GM23338 (cell line): ENCODE results near the gene YJEFN3. TPM values are rescaled to one million over a fixed set of nuclear protein-coding genes. Genes with fewer than 3 reads are reported as not detected.

Source experiments
- ATAC-seq: fragments of 200-7000 bp; cut with Tn5 transposase; 3 replicates; pipeline ENCODE4 v1.9.1; 2020
- DNase-seq: peaks from one replicate; pipeline ENCODE4 v3.0.0-alpha.2; 2015; ENCODE audit warnings: low spot score
- H2AFZ ChIP-seq: fragments of 200-600 bp; sonication (generic); 2 replicates; pipeline ENCODE4 v1.8.0; 2016; ENCODE audit warnings: antibody characterized with exemption, mild to moderate bottlenecking, moderate library complexity
- H3F3A ChIP-seq: fragments of 200-600 bp; sonication (generic); replicated peaks from 2 replicates; pipeline ENCODE4 v1.8.0; 2017; ENCODE audit warnings: antibody characterized with exemption, mixed run types, low read depth
- H3K27ac ChIP-seq: fragments of 200-600 bp; sonication (generic); 2 replicates; pipeline ENCODE4 v1.6.1; 2016; ENCODE audit warnings: low read depth
- H3K27me3 ChIP-seq: fragments of 200-600 bp; sonication (generic); 2 replicates; pipeline ENCODE4 v1.8.0; 2016; ENCODE audit warnings: mild to moderate bottlenecking, mixed run types, moderate library complexity; ENCODE audit not compliant: insufficient read depth
- H3K36me3 ChIP-seq: fragments of 200-600 bp; sonication (generic); 2 replicates; pipeline ENCODE4 v1.8.0; 2016; ENCODE audit warnings: mild to moderate bottlenecking; ENCODE audit not compliant: insufficient read depth
- H3K4me1 ChIP-seq: fragments of 200-600 bp; sonication (generic); 2 replicates; pipeline ENCODE4 v1.8.0; 2016; ENCODE audit warnings: mild to moderate bottlenecking, moderate library complexity; ENCODE audit not compliant: insufficient read depth
- H3K4me2 ChIP-seq: fragments of 200-600 bp; sonication (generic); 2 replicates; pipeline ENCODE4 v1.7.1; 2017; ENCODE audit warnings: mixed run types
- H3K4me3 ChIP-seq: fragments of 200-600 bp; sonication (generic); 2 replicates; pipeline ENCODE4 v1.6.1; 2016; ENCODE audit warnings: mixed run types
- H3K79me2 ChIP-seq: fragments of 200-600 bp; sonication (generic); replicated peaks from 2 replicates; pipeline ENCODE4 v1.8.0; 2017; ENCODE audit warnings: mild to moderate bottlenecking; ENCODE audit not compliant: insufficient read depth
- H3K9me2 ChIP-seq: fragments of 200-600 bp; sonication (generic); 2 replicates; pipeline ENCODE4 v1.8.0; 2017; ENCODE audit not compliant: insufficient read depth
- H4K20me1 ChIP-seq: fragments of 200-600 bp; sonication (generic); replicated peaks from 2 replicates; pipeline ENCODE4 v1.8.0; 2017; ENCODE audit warnings: mild to moderate bottlenecking; ENCODE audit not compliant: insufficient read depth
- H3K27ac Mint-ChIP-seq: 2 replicates; pipeline ENCODE4 v1.8.0; 2020; ENCODE audit warnings: inconsistent platforms, mild to moderate bottlenecking, moderate library complexity, mixed read lengths
- H3K27me3 Mint-ChIP-seq: 3 replicates; pipeline ENCODE4 v1.8.0; 2022; ENCODE audit warnings: low read depth, mild to moderate bottlenecking, moderate library complexity, mixed read lengths, inconsistent platforms; ENCODE audit not compliant: insufficient read depth, poor library complexity
- H3K36me3 Mint-ChIP-seq: 3 replicates; pipeline ENCODE4 v1.8.0; 2021; ENCODE audit warnings: low read depth, mild to moderate bottlenecking, inconsistent platforms, moderate library complexity, mixed read lengths
- H3K4me1 Mint-ChIP-seq: 3 replicates; pipeline ENCODE4 v1.8.0; 2020; ENCODE audit warnings: mild to moderate bottlenecking, inconsistent platforms, mixed read lengths
- H3K4me3 Mint-ChIP-seq: 3 replicates; pipeline ENCODE4 v1.8.0; 2021; ENCODE audit warnings: moderate library complexity, mild to moderate bottlenecking, inconsistent platforms, mixed read lengths
- H3K9me3 Mint-ChIP-seq: 3 replicates; pipeline ENCODE4 v1.8.0; 2020; ENCODE audit warnings: moderate library complexity, mild to moderate bottlenecking, inconsistent platforms, mixed read lengths
- EZH2 ChIP-seq: fragments of 200-600 bp; sonication (generic); IDR thresholded peaks from one replicate; pipeline ENCODE4 v1.8.0; 2017; ENCODE audit warnings: antibody characterized with exemption, mild to moderate bottlenecking, low read depth; ENCODE audit not compliant: unreplicated experiment
- STAT1 ChIP-seq: IDR thresholded peaks from one replicate; pipeline ENCODE4 v1.6.1; 2016; ENCODE audit warnings: antibody characterized with exemption; ENCODE audit not compliant: unreplicated experiment
- ZNF331 ChIP-seq: fragments of 250-450 bp; sonication (Bioruptor Pico); IDR thresholded peaks from 2 replicates; pipeline ENCODE4 v1.5.0; 2020; ENCODE audit warnings: low read depth, mild to moderate bottlenecking, moderate library complexity
- polyA plus RNA-seq: library from polyadenylated mRNA; unstranded; fragments of >200 nt; fragmentation: Nextera tagmentation; extraction: Ambion mirVana; gene quantifications from 2 replicates; pipeline ENCODE4 v1.2.1, GENCODE V29; 2016
- total RNA-seq: library from RNA; depleted of rRNA; stranded (reverse); fragments of >200 nt; shearing (Covaris generic); gene quantifications from 2 replicates; pipeline ENCODE4 v1.2.3, GENCODE V29; 2014
- TF ChIP-seq, protein P1 (sequence below): fragments of 250-450 bp; sonication (Bioruptor Pico); IDR thresholded peaks from 2 replicates; pipeline ENCODE4 v1.5.0; 2020; ENCODE audit warnings: mild to moderate bottlenecking, moderate library complexity
- TF ChIP-seq, protein P2 (sequence below): IDR thresholded peaks from one replicate; pipeline ENCODE4 v1.6.1; 2018; ENCODE audit warnings: antibody characterized with exemption; ENCODE audit not compliant: unreplicated experiment
- TF ChIP-seq, protein P3 (sequence below), 2 experiments: fragments of 200-600 bp in 1 of 2; sonication (generic) in 1 of 2; conservative IDR thresholded peaks; 2 replicates each; pipeline versions ENCODE4 v1.5.1 to v1.6.1; 2016 to 2017; ENCODE audit warnings: antibody characterized with exemption in 2 of 2, low read depth in 2 of 2, mild to moderate bottlenecking in 2 of 2, moderate library complexity in 1 of 2

Gene YJEFN3
- total and polyA plus RNA-seq, 2 experiments from 2014 or later: 3.5 to 6.5 TPM

DNA sequence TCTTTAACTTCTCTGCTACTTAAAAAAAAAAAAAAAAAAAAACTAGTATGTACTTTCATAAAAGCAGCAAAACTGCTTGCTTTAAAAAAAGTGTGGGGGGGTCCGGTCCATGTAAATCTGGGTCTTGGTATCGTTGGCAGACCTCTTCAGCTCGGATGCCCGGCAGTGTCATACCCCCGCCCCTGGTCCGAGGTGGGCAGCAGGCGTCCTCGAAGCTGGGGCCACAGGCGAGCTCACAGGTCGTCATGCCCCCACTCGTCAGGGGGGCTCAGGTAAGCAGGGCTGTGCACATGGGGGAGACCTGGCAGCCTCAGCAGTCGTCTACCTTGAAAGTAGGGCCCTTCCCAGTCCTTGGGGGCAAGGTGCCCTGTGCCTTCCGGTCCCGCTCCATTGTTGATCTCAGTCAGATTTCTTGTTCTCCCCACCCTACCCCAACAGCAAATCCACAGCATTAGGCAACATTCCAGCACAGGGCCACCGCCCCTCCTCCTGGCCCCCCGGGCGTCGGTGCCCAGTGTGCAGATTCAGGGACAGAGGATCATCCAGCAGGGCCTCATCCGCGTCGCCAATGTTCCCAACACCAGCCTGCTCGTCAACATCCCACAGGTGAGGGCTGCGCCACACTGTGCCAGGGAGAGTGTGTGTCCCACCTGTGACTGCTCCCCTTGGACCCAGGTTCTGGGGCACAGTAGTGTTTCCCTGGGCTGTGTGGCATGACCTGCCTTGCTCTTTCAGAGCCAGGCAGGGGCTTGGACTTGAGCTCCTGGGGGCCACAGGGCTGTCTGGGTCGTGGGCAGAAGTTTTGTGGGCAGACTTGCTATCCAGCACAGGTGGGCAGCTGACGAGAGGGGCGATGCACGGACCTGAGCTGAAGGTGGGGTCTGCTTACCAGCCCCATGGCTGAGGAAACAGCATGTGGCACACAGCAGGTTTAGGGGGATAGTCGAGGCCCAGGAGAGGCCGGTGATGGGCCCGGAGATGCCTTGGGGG is 32.8 kb upstream of the YJEFN3 start:
- peaks cover 22% of the 10 kb centered on the region for H4K20me1 ChIP-seq
- DNase-seq (no peak), ATAC-seq (no peak)
- H3K36me3 Mint-ChIP-seq: peaks cover 74% of the 10 kb centered on the region
- no peak overlapping the region for H3K4me3 Mint-ChIP-seq
- 0 out of 2 replicates have a peak, but pooled peaks cover 3% of the 10 kb centered on the region for H3F3A ChIP-seq
- H3K79me2 ChIP-seq: peaks cover 23% of the 10 kb centered on the region
- no peak overlapping the region for H3K27ac Mint-ChIP-seq
- no peak overlapping the region for H3K4me2 ChIP-seq
- no peaks in the 10 kb centered on the region for H3K9me3 Mint-ChIP-seq
- no peaks in the 10 kb centered on the region for H3K4me1 Mint-ChIP-seq
- no peaks in the 10 kb centered on the region for H3K27me3 ChIP-seq
- H3K4me3 ChIP-seq: no peak overlapping the region
- TF ChIP-seq STAT1 (no peak), ZNF331 (CRISPR knock-in tag) (no peak), EZH2 (no peak)
- TF ChIP-seq, protein P1, sequence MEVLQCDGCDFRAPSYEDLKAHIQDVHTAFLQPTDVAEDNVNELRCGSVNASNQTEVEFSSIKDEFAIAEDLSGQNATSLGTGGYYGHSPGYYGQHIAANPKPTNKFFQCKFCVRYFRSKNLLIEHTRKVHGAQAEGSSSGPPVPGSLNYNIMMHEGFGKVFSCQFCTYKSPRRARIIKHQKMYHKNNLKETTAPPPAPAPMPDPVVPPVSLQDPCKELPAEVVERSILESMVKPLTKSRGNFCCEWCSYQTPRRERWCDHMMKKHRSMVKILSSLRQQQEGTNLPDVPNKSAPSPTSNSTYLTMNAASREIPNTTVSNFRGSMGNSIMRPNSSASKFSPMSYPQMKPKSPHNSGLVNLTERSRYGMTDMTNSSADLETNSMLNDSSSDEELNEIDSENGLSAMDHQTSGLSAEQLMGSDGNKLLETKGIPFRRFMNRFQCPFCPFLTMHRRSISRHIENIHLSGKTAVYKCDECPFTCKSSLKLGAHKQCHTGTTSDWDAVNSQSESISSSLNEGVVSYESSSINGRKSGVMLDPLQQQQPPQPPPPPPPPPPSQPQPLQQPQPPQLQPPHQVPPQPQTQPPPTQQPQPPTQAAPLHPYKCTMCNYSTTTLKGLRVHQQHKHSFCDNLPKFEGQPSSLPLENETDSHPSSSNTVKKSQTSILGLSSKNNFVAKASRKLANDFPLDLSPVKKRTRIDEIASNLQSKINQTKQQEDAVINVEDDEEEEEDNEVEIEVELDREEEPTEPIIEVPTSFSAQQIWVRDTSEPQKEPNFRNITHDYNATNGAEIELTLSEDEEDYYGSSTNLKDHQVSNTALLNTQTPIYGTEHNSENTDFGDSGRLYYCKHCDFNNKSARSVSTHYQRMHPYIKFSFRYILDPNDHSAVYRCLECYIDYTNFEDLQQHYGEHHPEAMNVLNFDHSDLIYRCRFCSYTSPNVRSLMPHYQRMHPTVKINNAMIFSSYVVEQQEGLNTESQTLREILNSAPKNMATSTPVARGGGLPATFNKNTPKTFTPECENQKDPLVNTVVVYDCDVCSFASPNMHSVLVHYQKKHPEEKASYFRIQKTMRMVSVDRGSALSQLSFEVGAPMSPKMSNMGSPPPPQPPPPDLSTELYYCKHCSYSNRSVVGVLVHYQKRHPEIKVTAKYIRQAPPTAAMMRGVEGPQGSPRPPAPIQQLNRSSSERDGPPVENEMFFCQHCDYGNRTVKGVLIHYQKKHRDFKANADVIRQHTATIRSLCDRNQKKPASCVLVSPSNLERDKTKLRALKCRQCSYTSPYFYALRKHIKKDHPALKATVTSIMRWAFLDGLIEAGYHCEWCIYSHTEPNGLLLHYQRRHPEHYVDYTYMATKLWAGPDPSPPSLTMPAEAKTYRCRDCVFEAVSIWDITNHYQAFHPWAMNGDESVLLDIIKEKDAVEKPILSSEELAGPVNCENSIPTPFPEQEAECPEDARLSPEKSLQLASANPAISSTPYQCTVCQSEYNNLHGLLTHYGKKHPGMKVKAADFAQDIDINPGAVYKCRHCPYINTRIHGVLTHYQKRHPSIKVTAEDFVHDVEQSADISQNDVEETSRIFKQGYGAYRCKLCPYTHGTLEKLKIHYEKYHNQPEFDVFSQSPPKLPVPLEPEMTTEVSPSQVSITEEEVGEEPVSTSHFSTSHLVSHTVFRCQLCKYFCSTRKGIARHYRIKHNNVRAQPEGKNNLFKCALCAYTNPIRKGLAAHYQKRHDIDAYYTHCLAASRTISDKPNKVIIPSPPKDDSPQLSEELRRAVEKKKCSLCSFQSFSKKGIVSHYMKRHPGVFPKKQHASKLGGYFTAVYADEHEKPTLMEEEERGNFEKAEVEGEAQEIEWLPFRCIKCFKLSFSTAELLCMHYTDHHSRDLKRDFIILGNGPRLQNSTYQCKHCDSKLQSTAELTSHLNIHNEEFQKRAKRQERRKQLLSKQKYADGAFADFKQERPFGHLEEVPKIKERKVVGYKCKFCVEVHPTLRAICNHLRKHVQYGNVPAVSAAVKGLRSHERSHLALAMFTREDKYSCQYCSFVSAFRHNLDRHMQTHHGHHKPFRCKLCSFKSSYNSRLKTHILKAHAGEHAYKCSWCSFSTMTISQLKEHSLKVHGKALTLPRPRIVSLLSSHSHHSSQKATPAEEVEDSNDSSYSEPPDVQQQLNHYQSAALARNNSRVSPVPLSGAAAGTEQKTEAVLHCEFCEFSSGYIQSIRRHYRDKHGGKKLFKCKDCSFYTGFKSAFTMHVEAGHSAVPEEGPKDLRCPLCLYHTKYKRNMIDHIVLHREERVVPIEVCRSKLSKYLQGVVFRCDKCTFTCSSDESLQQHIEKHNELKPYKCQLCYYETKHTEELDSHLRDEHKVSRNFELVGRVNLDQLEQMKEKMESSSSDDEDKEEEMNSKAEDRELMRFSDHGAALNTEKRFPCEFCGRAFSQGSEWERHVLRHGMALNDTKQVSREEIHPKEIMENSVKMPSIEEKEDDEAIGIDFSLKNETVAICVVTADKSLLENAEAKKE: no peak
- TF ChIP-seq, protein P2, sequence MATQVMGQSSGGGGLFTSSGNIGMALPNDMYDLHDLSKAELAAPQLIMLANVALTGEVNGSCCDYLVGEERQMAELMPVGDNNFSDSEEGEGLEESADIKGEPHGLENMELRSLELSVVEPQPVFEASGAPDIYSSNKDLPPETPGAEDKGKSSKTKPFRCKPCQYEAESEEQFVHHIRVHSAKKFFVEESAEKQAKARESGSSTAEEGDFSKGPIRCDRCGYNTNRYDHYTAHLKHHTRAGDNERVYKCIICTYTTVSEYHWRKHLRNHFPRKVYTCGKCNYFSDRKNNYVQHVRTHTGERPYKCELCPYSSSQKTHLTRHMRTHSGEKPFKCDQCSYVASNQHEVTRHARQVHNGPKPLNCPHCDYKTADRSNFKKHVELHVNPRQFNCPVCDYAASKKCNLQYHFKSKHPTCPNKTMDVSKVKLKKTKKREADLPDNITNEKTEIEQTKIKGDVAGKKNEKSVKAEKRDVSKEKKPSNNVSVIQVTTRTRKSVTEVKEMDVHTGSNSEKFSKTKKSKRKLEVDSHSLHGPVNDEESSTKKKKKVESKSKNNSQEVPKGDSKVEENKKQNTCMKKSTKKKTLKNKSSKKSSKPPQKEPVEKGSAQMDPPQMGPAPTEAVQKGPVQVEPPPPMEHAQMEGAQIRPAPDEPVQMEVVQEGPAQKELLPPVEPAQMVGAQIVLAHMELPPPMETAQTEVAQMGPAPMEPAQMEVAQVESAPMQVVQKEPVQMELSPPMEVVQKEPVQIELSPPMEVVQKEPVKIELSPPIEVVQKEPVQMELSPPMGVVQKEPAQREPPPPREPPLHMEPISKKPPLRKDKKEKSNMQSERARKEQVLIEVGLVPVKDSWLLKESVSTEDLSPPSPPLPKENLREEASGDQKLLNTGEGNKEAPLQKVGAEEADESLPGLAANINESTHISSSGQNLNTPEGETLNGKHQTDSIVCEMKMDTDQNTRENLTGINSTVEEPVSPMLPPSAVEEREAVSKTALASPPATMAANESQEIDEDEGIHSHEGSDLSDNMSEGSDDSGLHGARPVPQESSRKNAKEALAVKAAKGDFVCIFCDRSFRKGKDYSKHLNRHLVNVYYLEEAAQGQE: no peak
- TF ChIP-seq, protein P3, sequence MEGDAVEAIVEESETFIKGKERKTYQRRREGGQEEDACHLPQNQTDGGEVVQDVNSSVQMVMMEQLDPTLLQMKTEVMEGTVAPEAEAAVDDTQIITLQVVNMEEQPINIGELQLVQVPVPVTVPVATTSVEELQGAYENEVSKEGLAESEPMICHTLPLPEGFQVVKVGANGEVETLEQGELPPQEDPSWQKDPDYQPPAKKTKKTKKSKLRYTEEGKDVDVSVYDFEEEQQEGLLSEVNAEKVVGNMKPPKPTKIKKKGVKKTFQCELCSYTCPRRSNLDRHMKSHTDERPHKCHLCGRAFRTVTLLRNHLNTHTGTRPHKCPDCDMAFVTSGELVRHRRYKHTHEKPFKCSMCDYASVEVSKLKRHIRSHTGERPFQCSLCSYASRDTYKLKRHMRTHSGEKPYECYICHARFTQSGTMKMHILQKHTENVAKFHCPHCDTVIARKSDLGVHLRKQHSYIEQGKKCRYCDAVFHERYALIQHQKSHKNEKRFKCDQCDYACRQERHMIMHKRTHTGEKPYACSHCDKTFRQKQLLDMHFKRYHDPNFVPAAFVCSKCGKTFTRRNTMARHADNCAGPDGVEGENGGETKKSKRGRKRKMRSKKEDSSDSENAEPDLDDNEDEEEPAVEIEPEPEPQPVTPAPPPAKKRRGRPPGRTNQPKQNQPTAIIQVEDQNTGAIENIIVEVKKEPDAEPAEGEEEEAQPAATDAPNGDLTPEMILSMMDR (conservative IDR thresholded peaks at IDR 0.05; ENCODE audit: low read depth in 2 of 2): no peak
- H3K4me1 ChIP-seq: no peaks in the 10 kb centered on the region
- no peak overlapping the region for H2AFZ ChIP-seq
- H3K27me3 Mint-ChIP-seq: peaks cover 11% of the 10 kb centered on the region
- H3K36me3 ChIP-seq: peaks cover 11% of the 10 kb centered on the region; the same call in 1 of the 2 replicates
- no peaks in the 10 kb centered on the region for H3K9me2 ChIP-seq
- H3K27ac ChIP-seq: no peak overlapping the region
